Adrenal gland (tissue), 12 donors: ENCODE measurements around the gene C1QTNF1. TPM values are rescaled to one million over a fixed set of nuclear protein-coding genes. Genes with fewer than 3 reads are reported as not detected.
A peak's percentile ranks its signal among the peaks of the same experiment; 100 is the strongest.

Source experiments
- DNase-seq, 7 donors: peaks; one replicate each; pipeline ENCODE4 v3.0.0-alpha.2; 2019 to 2020
- H3K27ac ChIP-seq, 5 donors: fragments of 200-600 bp; sonication (generic) in 4 of 5; 1 replicate in 3 of 5; 2 replicates in 2 of 5; pipeline versions ENCODE4 v1.5.1 to v1.8.0; 2016 to 2020; ENCODE audit warnings: mild to moderate bottlenecking in 1 of 5
- H3K27me3 ChIP-seq: fragments of 200-600 bp; 2 replicates; pipeline ENCODE4 v1.8.0; 2021
- H3K36me3 ChIP-seq, 2 donors: fragments of 200-600 bp; replicated peaks in 1 of 2; 1 replicate in 1 of 2; 2 replicates in 1 of 2; pipeline versions ENCODE4 v1.5.1 to v1.8.0; 2018 to 2022
- H3K4me1 ChIP-seq, 2 donors: fragments of 200-600 bp; replicated peaks in 1 of 2; 1 replicate in 1 of 2; 2 replicates in 1 of 2; pipeline versions ENCODE4 v1.5.1 to v1.8.0; 2018 to 2021
- H3K4me3 ChIP-seq, 4 donors: fragments of 200-600 bp; sonication (generic) in 3 of 4; one replicate each; pipeline ENCODE4 v1.5.1; 2016 to 2018
- H3K9me3 ChIP-seq, 3 donors: fragments of 200-600 bp; sonication (generic) in 1 of 3; replicated peaks in 1 of 3; 1 replicate in 2 of 3; 2 replicates in 1 of 3; pipeline versions ENCODE4 v1.5.1 to v1.8.0; 2016 to 2021
- CTCF ChIP-seq, 6 experiments: fragments of 450-650 bp in 4 of 6; fragments of 200-600 bp in 2 of 6; sonication (generic) in 1 of 6; IDR thresholded peaks; 1 replicate in 5 of 6; 2 replicates in 1 of 6; pipeline versions ENCODE4 v1.5.1 to v1.8.0; 2016 to 2021; ENCODE audit warnings: antibody characterized with exemption in 6 of 6, mild to moderate bottlenecking in 2 of 6, moderate library complexity in 1 of 6
- POLR2A ChIP-seq, 2 donors: fragments of 450-650 bp; IDR thresholded peaks; one replicate each; pipeline ENCODE4 v1.6.1; 2017; ENCODE audit warnings: antibody characterized with exemption in 2 of 2, mild to moderate bottlenecking in 2 of 2, moderate library complexity in 1 of 2
- WGBS, 4 donors: extraction: QIAGEN DNeasy Blood & Tissue Kit in 2 of 4; methylation state at CpG; one replicate each; pipeline versions ENCODE4 v1.1.5 to v1.1.7; 2013 to 2017; 5-methylcytosine and 5-hydroxymethylcytosine counted together
- intact Hi-C, 2 donors: fragments of 100-400 bp; cut with DNase I; formaldehyde crosslinking; loops; one replicate each; pipeline versions ENCODE4 v1.14.1 to v1.15.0; 2022 to 2023
- polyA plus RNA-seq, 3 donors: library from polyadenylated mRNA; stranded (reverse); fragments of 200-250 nt in 2 of 3; fragments of 350-450 nt in 1 of 3; fragmentation: Illumina TruSeq in 1 of 3; extraction: RNeasy Lipid Tissue Mini Kit (QIAGEN cat#74804) in 1 of 3; gene quantifications; one replicate each; pipeline ENCODE4 v1.2.3, GENCODE V29; 2013 to 2014
- total RNA-seq, 9 donors: library from RNA; depleted of rRNA in 4 of 9; stranded (reverse); fragments of >200 nt in 4 of 9; fragments of 120-200 nt in 1 of 9; fragmentation: NEBNext Ultra II Directional in 1 of 9; extraction: Animal tissue kit (Norgen Biotek cat#: 25700) in 1 of 9; gene quantifications; one replicate each; pipeline versions ENCODE4 v1.1.0 to v1.2.4, GENCODE V29; 2013 to 2023
- donor health status: healthy with polysubstance abuse.
- donor health status: Bipolar disorder and iron deficiency.
- donor health status: DM: yes; HTN: yes; CAD: no.
- donor health status: DM: no; HTN: no; CAD: no.
- donor health status: DM: no; HTN: no; CAD: no.
- donor health status: DM: yes; HTN: yes; CAD: no.

C1QTNF1 gene
- total and polyA plus RNA-seq, 12 donors = 17.2 to 175 (median 120) TPM

GRCh38 chr17:78998311-78999055 is 25.5 kb upstream of the C1QTNF1 start:
- peaks cover 0 to 53% of the 10 kb centered on the region in 2 donors for H3K36me3 ChIP-seq
- peaks cover 24 to 46% of the 10 kb centered on the region in 2 donors for H3K4me1 ChIP-seq
- no peak overlapping the region for H3K4me3 ChIP-seq
- TF ChIP-seq CTCF (IDR thresholded peaks at IDR 0.05) (peak in 2 of 6 experiments; percentile 29 to 43), POLR2A (IDR thresholded peaks at IDR 0.05) (no peak)
- intact Hi-C loops = no loop called here
- peak overlapping the region in 4 of 5 donors; percentile 30 to 77 (median 58) for H3K27ac ChIP-seq
- WGBS, 4 donors = 40 to 65% (median 53%) methylated on average over 9 to 28 of the region's 28 CpGs
- peak; percentile 60 to 85 (median 76) for DNase-seq
- H3K9me3 ChIP-seq = no peaks in the 10 kb centered on the region
- no peaks in the 10 kb centered on the region for H3K27me3 ChIP-seq

- 82 to 85% (median 84%) methylated on average over 16 to 17 of the region's 17 CpGs for WGBS, 4 donors
These were observed 24.8 kb upstream of the C1QTNF1 start for GRCh38 chr17:78999056-78999768.

GRCh38 chr17:78999947-79000395 is 24.0 kb upstream of the C1QTNF1 start:
- H3K36me3 ChIP-seq = peaks cover 0 to 40% of the 10 kb centered on the region in 2 donors
- WGBS, 4 donors = 94 to 97% (median 97%) methylated on average over 12 of the region's 12 CpGs
- no peaks in the 10 kb centered on the region for H3K27me3 ChIP-seq
- intact Hi-C loops = no loop called here
- H3K9me3 ChIP-seq = no peaks in the 10 kb centered on the region
- peak overlapping the region in 1 of 5 donors; percentile 6 for H3K27ac ChIP-seq
- peaks cover 24 to 43% of the 10 kb centered on the region in 2 donors for H3K4me1 ChIP-seq
- peak in 2 of 7 donors; percentile 13 to 18 for DNase-seq
- no peak overlapping the region for H3K4me3 ChIP-seq
- TF ChIP-seq POLR2A (IDR thresholded peaks at IDR 0.05) (no peak), CTCF (IDR thresholded peaks at IDR 0.05) (no peak)

More at GRCh38 chr17:78999056-78999768, 24.8 kb upstream of the C1QTNF1 start:
- Histone ChIP-seq H3K4me3 (no peak overlapping the region), H3K27me3 (no peaks in the 10 kb centered on the region), H3K4me1 (peaks cover 24 to 46% of the 10 kb centered on the region in 2 donors), H3K9me3 (no peaks in the 10 kb centered on the region), H3K36me3 (peaks cover 0 to 48% of the 10 kb centered on the region in 2 donors), H3K27ac (peak overlapping the region in 4 of 5 donors; percentile 30 to 77 (median 58))
- no peak for TF ChIP-seq CTCF (IDR thresholded peaks at IDR 0.05)
- TF ChIP-seq POLR2A (IDR thresholded peaks at IDR 0.05) = no peak
- intact Hi-C loops = no loop called here
- DNase-seq = peak in 6 of 7 donors; percentile 15 to 47 (median 24)
